Stimulated activated CD4-positive, alpha-beta T cell treated with anti-CD3 and anti-CD28 coated beads, Interleukin-15, amount 100 ng/mL, for 1 hour (primary cell): Measurements from ENCODE around the gene ADCY5.
"Not testable (repeated sequence)": the region's sequence is repeated elsewhere in the genome, so short reads cannot be mapped to it uniquely, and the experiment has no call there.

ENCODE experiments used
- DNase-seq, 2 donors: peaks; one replicate each; pipeline ENCODE4 v3.0.0-alpha.2; 2020; ENCODE audit warnings: low read depth in 1 of 2, low spot score in 1 of 2

Gene ADCY5

GRCh38 chr3:123271466-123272159, 177.3 kb downstream of the ADCY5 start:
- no peak for DNase-seq

- DNase-seq: no peak
Measured at GRCh38 chr3:123270818-123271217, 178.1 kb downstream of the ADCY5 start.

GRCh38 chr3:123267821-123268220, 181.1 kb downstream of the ADCY5 start:
- DNase-seq: no peak

DNA sequence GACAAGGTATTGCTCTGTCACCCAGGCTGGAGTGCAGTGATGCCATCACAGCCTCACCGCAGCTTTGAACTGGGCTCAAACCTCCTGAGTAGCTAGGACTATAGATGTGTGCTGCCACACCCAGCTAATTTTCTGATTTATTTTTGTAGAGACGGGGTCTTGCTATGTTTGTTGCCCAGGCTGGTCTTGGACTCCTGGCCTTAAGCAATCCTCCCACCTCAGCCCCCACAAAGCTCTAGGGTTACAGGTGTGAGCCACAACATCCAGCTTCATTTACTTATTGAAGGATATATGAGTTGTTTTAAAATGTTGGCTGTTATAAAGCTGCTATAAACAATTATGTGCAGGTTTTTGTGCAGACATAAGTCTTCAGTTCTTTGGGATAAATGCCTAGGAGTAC, 184.9 kb downstream of the ADCY5 start:
- DNase-seq: no peak

GRCh38 chr3:123262868-123263267, 186.0 kb downstream of the ADCY5 start:
- no peak for DNase-seq

- no peak for DNase-seq
Measured at GRCh38 chr3:123262226-123262625, 186.7 kb downstream of the ADCY5 start.

- DNase-seq: no peak
Measured at GRCh38 chr3:123261666-123262065, 187.2 kb downstream of the ADCY5 start.

DNA sequence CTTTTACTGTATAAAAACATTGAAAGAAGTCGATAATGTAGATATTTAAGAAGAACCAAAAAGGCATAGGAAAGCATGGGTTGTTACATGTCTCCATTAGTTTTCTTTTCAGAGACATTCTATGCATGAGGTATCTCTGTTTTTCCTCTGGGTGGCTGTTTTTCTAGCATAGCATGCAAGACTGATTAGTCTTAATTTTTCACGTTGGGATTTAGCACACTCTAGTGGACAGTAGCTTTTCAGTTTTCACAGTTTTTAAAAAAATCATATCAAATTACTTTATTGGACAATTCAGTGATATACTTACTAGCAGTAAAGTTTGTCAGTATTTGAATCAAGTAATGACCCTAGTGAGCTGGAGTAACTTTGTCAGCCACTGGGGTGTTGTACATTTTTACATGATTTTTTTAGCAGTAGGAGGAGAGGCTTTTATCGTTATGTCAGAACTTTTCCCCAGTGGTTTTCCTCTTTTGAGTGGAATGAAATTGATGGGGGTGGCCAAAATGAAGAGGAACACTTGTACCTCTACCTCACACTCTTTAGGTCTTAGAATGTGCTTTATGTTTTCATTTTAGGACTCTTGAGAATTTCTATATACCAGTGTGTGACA, 190.0 kb downstream of the ADCY5 start:
- DNase-seq: no peak

GRCh38 chr3:123258359-123258758, 190.5 kb downstream of the ADCY5 start:
- no peak for DNase-seq

DNA sequence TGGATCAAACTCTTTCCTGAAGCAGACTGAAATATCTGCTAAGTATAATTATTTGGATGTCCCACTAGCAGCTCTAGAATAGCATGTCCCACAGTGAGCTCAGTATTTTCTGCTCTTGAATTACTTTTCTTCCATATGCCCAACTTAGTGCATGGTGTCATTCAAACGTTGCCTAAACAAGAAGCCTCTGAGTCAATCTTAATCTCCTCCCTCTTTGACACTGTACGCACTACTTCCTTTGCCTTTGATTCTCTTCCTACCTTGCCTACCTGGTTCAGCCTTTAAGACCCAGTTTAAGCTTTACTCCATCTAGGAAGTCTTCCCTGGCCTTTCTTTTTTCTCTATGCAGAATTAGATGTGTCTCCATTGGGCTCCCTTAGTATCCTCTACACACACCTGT, 192.6 kb downstream of the ADCY5 start:
- no peak for DNase-seq

DNA sequence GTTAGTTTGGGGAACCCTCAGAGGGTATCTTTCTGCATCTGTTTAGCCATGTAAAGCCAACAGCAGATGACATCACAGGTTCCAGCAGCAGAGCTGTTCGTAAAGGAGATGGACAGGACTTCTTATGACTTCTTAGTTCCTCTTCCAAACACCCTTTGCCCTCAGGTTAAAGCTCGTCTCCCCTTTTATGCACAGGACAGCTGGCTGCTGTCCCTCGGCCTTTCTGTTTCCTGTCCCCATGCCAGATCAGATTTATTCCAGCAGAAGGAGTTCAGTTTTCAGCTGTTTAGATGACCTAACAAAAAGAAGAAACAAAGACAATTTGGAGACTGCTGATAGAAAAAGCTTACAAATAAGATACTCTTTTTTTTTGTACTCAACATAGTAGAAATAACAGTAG, 202.0 kb downstream of the ADCY5 start:
- no peak for DNase-seq

GRCh38 chr3:123244128-123244527, 204.8 kb downstream of the ADCY5 start:
- DNase-seq: no peak

DNA sequence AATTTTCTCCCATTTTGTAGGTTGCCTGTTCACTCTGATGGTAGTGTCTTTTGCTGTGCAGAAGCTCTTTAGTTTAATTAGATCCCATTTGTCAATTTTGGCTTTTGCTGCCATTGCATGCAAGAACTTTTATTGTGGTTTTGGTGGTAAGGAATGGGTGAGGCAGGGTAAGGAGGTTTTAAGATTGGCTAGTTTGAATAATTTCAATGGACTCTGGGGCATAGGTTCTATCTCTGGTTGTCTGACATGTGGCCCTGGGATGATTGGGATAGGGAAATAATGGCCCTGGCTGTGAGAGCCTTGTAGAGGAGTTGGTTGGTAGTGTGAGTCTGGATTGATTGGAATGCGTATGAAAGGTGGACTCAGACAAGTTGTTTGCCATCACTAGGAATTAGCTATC, 209.1 kb downstream of the ADCY5 start:
- no peak for DNase-seq

DNA sequence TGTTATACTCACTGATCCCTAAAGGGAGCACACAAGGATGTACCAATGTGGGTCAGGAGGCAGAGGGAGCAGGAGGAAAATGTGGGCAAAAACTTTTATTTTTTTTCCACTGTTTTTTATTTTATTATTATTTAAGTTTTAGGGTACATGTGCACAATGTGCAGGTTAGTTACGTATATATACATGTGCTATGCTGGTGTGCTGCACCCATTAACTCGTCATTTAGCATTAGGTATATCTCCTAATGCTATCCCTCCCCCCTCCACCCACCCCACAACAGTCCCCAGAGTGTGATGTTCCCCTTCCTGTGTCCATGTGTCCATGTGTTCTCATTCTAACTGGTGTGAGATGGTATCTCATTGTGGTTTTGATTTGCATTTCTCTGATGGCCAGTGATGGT, 209.7 kb downstream of the ADCY5 start:
- not testable (repeated sequence) for DNase-seq

GRCh38 chr3:123236902-123237301, 212.0 kb downstream of the ADCY5 start:
- DNase-seq: no peak
